Stimulated activated CD4-positive, alpha-beta T cell treated with anti-CD3 and anti-CD28 coated beads, Interleukin-12 subunit alpha, Interleukin-12 subunit beta, amount 100 ng/mL, for 24 hours (primary cell): ENCODE results near the gene ATP9A.
"Not testable (repeated sequence)": the region's sequence is repeated elsewhere in the genome, so short reads cannot be mapped to it uniquely, and the experiment has no call there.

ENCODE experiments used
- DNase-seq, 2 experiments: peaks; one replicate each; pipeline ENCODE4 v3.0.0-alpha.2; 2020; ENCODE audit warnings: low read depth in 2 of 2

ATP9A gene

GRCh38 chr20:51750770-51751388, 17.3 kb downstream of the ATP9A start:
- DNase-seq: no peak

GRCh38 chr20:51750037-51750769, 18.0 kb downstream of the ATP9A start:
- peak in 1 of 2 experiments; percentile 14 for DNase-seq

GRCh38 chr20:51749674-51750036, 18.5 kb downstream of the ATP9A start:
- DNase-seq: no peak

- no peak for DNase-seq
Observed at GRCh38 chr20:51747182-51747911, 20.8 kb downstream of the ATP9A start.

GRCh38 chr20:51745804-51746203, 22.4 kb downstream of the ATP9A start:
- DNase-seq: no peak

GRCh38 chr20:51740838-51741237, 27.4 kb downstream of the ATP9A start:
- no peak for DNase-seq

- not testable (repeated sequence) for DNase-seq
Observed at GRCh38 chr20:51740308-51740707, 27.9 kb downstream of the ATP9A start.

GRCh38 chr20:51739722-51740249, 28.4 kb downstream of the ATP9A start:
- DNase-seq: no peak

- DNase-seq: no peak
Observed at GRCh38 chr20:51738877-51739447, 29.2 kb downstream of the ATP9A start.

- DNase-seq: not testable (repeated sequence)
Observed at GRCh38 chr20:51738261-51738660, 29.9 kb downstream of the ATP9A start.

GRCh38 chr20:51736947-51737346, 31.2 kb downstream of the ATP9A start:
- DNase-seq: no peak

GRCh38 chr20:51735728-51736600, 32.2 kb downstream of the ATP9A start:
- no peak for DNase-seq

GRCh38 chr20:51734876-51735720, 33.1 kb downstream of the ATP9A start:
- no peak for DNase-seq

- DNase-seq: no peak
Observed at GRCh38 chr20:51733070-51733469, 35.1 kb downstream of the ATP9A start.

- no peak for DNase-seq
Observed at GRCh38 chr20:51732096-51732791, 35.9 kb downstream of the ATP9A start.

GRCh38 chr20:51731731-51732095, 36.5 kb downstream of the ATP9A start:
- no peak for DNase-seq

GRCh38 chr20:51729771-51730170, 38.4 kb downstream of the ATP9A start:
- DNase-seq: no peak

- no peak for DNase-seq
Observed at GRCh38 chr20:51728737-51729136, 39.5 kb downstream of the ATP9A start.

- no peak for DNase-seq
Observed at GRCh38 chr20:51727872-51728271, 40.3 kb downstream of the ATP9A start.
